Measurements from ENCODE around the gene PCID2. TPM values are rescaled to one million over a fixed set of nuclear protein-coding genes. Genes with fewer than 3 reads are reported as not detected.
A peak's percentile ranks its signal among the peaks of the same experiment; 100 is the strongest.

The PCID2 gene
- total RNA-seq, 2 experiments from 2014 or later: 75.8 to 79.0 TPM

DNA sequence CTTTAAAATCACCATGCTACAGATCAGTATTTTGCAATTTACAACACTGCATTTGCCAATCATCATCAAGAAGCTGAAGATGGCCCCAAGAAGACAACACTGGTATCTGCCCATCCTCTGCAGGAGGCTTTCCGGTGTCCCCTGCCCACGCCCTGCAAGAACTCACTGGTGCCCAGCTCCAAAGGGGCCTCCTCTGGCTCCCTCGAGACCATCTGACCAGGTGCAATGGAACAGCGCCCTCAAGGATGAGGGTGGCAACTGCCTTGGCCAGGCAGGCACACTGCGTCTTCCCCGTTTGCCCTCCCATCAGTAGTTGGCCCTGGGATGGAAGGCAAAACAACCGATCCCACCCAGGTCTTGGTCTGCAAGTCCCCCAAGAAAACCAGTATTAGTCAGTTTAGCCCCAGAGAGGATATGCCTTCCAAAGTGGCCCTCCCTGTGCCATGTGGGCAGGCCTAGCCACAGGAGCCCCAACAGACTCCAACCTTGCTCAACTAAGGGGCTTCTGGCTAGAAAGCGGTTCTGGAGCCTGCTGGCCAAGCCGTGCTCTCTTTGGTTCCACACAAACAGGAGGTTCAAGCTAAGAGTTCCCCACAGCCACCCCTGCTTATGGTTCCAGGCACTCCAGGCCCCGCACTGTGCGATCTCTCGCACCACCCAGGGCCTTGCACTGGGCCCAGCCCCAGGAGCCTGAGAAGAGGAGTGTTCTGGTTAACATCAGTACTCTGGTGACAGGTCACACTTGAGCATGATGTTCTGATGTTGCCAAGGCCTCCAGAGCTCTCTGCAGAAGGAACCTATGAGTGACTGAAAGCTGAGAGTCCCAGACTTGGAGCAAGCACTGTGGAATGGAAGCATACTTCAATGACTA lies 4.7 kb downstream of the PCID2 start:
- H3K27me3 Mint-ChIP-seq: no peaks in the 10 kb centered on the region
- DNase-seq (no peak), ATAC-seq (no peak)
- H3K4me1 Mint-ChIP-seq (ENCODE audit: low read depth): peaks cover 49% of the 10 kb centered on the region
- TF ChIP-seq, protein P1, sequence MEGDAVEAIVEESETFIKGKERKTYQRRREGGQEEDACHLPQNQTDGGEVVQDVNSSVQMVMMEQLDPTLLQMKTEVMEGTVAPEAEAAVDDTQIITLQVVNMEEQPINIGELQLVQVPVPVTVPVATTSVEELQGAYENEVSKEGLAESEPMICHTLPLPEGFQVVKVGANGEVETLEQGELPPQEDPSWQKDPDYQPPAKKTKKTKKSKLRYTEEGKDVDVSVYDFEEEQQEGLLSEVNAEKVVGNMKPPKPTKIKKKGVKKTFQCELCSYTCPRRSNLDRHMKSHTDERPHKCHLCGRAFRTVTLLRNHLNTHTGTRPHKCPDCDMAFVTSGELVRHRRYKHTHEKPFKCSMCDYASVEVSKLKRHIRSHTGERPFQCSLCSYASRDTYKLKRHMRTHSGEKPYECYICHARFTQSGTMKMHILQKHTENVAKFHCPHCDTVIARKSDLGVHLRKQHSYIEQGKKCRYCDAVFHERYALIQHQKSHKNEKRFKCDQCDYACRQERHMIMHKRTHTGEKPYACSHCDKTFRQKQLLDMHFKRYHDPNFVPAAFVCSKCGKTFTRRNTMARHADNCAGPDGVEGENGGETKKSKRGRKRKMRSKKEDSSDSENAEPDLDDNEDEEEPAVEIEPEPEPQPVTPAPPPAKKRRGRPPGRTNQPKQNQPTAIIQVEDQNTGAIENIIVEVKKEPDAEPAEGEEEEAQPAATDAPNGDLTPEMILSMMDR (IDR thresholded peaks at IDR 0.05): no peak
- POLR2A ChIA-PET: interaction anchor here (1.1 kb wide), 1 partner anchor 95 kb away, joined by 3 read pairs; no protein-coding TSS in a partner anchor
- CTCF ChIA-PET: no interaction called here
- H3K36me3 Mint-ChIP-seq (ENCODE audit: low read depth): peaks cover 42% of the 10 kb centered on the region
- no peak overlapping the region for H3K4me3 Mint-ChIP-seq
- peak overlapping the region; percentile 36 for H3K27ac Mint-ChIP-seq
- H3K9me3 Mint-ChIP-seq: no peaks in the 10 kb centered on the region
- intact Hi-C loops (cut with micrococcal nuclease): no loop called here

DNA sequence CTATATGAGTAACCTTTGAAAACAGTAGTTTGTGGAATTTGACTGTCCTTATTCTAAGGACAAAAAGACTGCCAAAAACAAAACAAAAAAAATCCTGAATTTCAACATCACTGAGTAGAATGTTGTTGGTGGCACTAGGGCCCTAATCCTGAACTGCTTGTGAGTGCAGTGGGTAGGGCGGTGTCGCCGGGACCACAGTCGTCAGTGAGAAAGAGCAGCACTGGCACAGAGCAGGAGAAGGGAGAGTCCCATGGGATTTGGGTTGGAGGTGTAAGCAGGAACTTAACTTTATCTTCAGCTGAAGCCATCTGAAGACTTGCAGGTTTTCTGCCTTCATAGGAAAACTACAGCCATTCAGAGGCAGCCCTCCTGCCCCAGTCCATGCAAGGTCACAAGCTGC lies 5.6 kb downstream of the PCID2 start:
- DNase-seq (no peak), ATAC-seq (no peak)
- H3K27me3 Mint-ChIP-seq: no peaks in the 10 kb centered on the region
- no peak overlapping the region for H3K4me3 Mint-ChIP-seq
- H3K27ac Mint-ChIP-seq: peak overlapping the region; percentile 47
- TF ChIP-seq, protein P1 (IDR thresholded peaks at IDR 0.05): no peak
- POLR2A ChIA-PET: interaction anchor here (1.1 kb wide), 1 partner anchor 96 kb away, joined by 3 read pairs; no protein-coding TSS in a partner anchor
- CTCF ChIA-PET: no interaction called here
- intact Hi-C loops (cut with micrococcal nuclease): no loop called here
- peaks cover 44% of the 10 kb centered on the region for H3K36me3 Mint-ChIP-seq (ENCODE audit: low read depth)
- H3K9me3 Mint-ChIP-seq: no peaks in the 10 kb centered on the region
- H3K4me1 Mint-ChIP-seq (ENCODE audit: low read depth): peaks cover 49% of the 10 kb centered on the region

DNA sequence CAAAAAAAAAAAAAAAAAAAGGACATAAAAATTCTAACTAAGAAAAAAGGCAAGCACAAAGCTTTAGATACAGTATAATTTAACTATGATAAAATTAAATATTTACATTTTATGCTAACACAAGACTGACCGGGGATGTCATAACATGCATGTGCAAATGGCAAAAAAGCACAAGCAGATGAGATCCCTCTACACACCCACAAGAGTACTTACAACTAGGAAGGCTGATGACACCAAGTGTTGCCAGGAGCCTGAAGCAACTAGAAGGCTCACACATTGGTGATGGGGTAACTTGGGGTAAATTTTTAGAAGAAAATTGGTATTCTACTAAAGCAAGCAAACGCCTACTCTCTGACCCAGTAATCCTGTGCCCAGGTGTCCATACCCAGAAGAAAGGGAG lies 6.7 kb downstream of the PCID2 start:
- TF ChIP-seq, protein P1 (IDR thresholded peaks at IDR 0.05): no peak
- ATAC-seq (no peak), DNase-seq (no peak)
- H3K27me3 Mint-ChIP-seq: no peaks in the 10 kb centered on the region
- peaks cover 46% of the 10 kb centered on the region for H3K36me3 Mint-ChIP-seq (ENCODE audit: low read depth)
- ChIA-PET CTCF (no interaction called here), POLR2A (no interaction called here)
- H3K27ac Mint-ChIP-seq: no peak overlapping the region
- no peaks in the 10 kb centered on the region for H3K9me3 Mint-ChIP-seq
- intact Hi-C loops (cut with micrococcal nuclease): no loop called here
- H3K4me3 Mint-ChIP-seq: no peak overlapping the region
- peaks cover 42% of the 10 kb centered on the region for H3K4me1 Mint-ChIP-seq (ENCODE audit: low read depth)

DNA sequence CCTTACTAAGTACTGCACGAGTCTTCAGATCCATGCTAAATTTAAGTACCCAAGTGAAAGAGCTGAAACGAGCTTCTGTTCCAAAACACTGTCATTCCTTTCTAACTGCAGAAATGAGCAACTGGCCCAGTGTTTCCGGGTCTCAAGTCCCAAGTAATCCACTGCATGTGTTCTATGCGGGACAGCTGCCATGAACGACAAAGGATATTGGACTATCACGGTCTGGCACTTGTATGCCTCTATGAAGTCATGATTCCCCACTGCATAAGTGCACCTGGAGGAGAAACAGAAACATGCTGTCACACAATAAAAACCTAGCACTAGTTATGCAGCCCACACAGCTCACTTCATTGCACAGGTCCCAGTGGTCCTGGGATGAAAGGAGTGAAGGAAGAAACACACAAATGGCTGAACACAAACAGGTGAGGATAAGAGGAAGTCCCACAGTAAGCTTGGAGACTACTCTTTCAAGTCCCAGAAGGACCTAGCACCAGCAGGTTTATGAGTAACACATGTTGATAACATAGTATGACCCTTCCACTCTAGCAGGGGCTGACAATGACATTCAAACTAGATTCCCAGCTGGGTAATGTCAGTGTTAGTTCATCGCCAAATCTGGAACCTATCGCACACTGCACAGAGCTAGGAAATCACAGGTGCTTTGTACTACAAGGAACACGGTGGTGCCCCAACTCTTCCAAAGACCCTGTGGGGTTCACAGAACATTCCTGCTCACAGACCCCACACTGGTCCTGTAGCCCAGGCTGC lies 11.3 kb downstream of the PCID2 start:
- ATAC-seq (no peak), DNase-seq (no peak)
- peaks cover 52% of the 10 kb centered on the region for H3K36me3 Mint-ChIP-seq (ENCODE audit: low read depth)
- TF ChIP-seq, protein P1 (IDR thresholded peaks at IDR 0.05): no peak
- intact Hi-C loops (cut with micrococcal nuclease): no loop called here
- CTCF ChIA-PET: no interaction called here
- no peak overlapping the region for H3K27ac Mint-ChIP-seq
- H3K4me1 Mint-ChIP-seq (ENCODE audit: low read depth): peaks cover 4% of the 10 kb centered on the region
- no peaks in the 10 kb centered on the region for H3K9me3 Mint-ChIP-seq
- H3K4me3 Mint-ChIP-seq: no peak overlapping the region
- H3K27me3 Mint-ChIP-seq: no peaks in the 10 kb centered on the region
- POLR2A ChIA-PET: interaction anchor here (0.8 to 1.0 kb wide), 2 partner anchors 11 to 50 kb away, joined by 3 read pairs; partner anchors contain the start of gene PCID2

DNA sequence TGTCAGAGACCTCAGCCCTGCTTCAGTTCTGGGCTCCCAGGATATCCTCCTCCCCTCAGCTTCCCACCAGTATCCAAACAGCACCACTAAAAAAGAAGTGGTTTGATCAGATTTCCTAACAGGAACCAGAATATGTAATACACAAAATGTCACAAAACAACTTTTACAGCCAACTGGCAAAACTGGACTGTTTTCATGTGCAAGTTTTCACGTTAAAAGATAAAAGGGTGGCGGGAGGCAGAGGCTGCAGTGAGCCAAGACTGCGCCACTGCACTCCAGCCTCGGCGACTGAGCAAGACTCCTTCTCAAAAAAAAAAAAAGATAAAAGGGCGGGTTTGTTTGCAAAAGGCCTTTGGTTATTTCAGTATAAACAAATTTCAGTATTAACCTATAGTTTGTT lies 13.1 kb downstream of the PCID2 start:
- DNase-seq (no peak), ATAC-seq (no peak)
- Mint-ChIP-seq H3K27ac (no peak overlapping the region), H3K4me3 (no peak overlapping the region), H3K4me1 (ENCODE audit: low read depth) (peaks cover 2% of the 10 kb centered on the region), H3K27me3 (no peaks in the 10 kb centered on the region), H3K36me3 (ENCODE audit: low read depth) (peaks cover 58% of the 10 kb centered on the region), H3K9me3 (no peaks in the 10 kb centered on the region)
- CTCF ChIA-PET: no interaction called here
- TF ChIP-seq, protein P1 (IDR thresholded peaks at IDR 0.05): no peak
- POLR2A ChIA-PET: no interaction called here
- intact Hi-C loops (cut with micrococcal nuclease): no loop called here
